HEK293 (cell line): ENCODE data around the gene MYH7B.

Experiments
- CTCF ChIP-seq: fragments of 450-650 bp; formaldehyde crosslinking; IDR thresholded peaks from 2 replicates; pipeline ENCODE4 v1.5.1; 2016; ENCODE audit warnings: missing biosample characterization, missing genetic modification characterization
- TCF7L2 ChIP-seq: IDR thresholded peaks from 2 replicates; pipeline ENCODE4 v1.6.1; 2011; ENCODE audit warnings: low read depth, mild to moderate bottlenecking, inconsistent platforms, low read length, moderate library complexity, borderline replicate concordance
- YY1 ChIP-seq: fragments of 450-650 bp; formaldehyde crosslinking; IDR thresholded peaks from 2 replicates; pipeline ENCODE4 v1.5.1; 2018; ENCODE audit warnings: missing biosample characterization, missing genetic modification characterization
- ZNF114 ChIP-seq: fragments of 450-650 bp; formaldehyde crosslinking; IDR thresholded peaks from 2 replicates; pipeline ENCODE4 v1.5.0; 2017; ENCODE audit warnings: missing biosample characterization, missing genetic modification characterization
- ZNF121 ChIP-seq: fragments of 450-650 bp; formaldehyde crosslinking; IDR thresholded peaks from 2 replicates; pipeline ENCODE4 v1.5.1; 2016; ENCODE audit warnings: missing biosample characterization, missing genetic modification characterization
- ZNF169 ChIP-seq: fragments of 450-650 bp; formaldehyde crosslinking; IDR thresholded peaks from 2 replicates; pipeline ENCODE4 v1.5.1; 2016; ENCODE audit warnings: missing biosample characterization, missing genetic modification characterization
- ZNF24 ChIP-seq: fragments of 450-650 bp; formaldehyde crosslinking; IDR thresholded peaks from 2 replicates; pipeline ENCODE4 v1.5.1; 2016; ENCODE audit warnings: missing biosample characterization, missing genetic modification characterization
- ZNF514 ChIP-seq: fragments of 450-650 bp; formaldehyde crosslinking; IDR thresholded peaks from 2 replicates; pipeline ENCODE4 v1.5.1; 2016; ENCODE audit warnings: missing biosample characterization, missing genetic modification characterization
- ZNF707 ChIP-seq: fragments of 450-650 bp; formaldehyde crosslinking; IDR thresholded peaks from 2 replicates; pipeline ENCODE4 v1.5.1; 2016; ENCODE audit warnings: missing biosample characterization, missing genetic modification characterization

DNA sequence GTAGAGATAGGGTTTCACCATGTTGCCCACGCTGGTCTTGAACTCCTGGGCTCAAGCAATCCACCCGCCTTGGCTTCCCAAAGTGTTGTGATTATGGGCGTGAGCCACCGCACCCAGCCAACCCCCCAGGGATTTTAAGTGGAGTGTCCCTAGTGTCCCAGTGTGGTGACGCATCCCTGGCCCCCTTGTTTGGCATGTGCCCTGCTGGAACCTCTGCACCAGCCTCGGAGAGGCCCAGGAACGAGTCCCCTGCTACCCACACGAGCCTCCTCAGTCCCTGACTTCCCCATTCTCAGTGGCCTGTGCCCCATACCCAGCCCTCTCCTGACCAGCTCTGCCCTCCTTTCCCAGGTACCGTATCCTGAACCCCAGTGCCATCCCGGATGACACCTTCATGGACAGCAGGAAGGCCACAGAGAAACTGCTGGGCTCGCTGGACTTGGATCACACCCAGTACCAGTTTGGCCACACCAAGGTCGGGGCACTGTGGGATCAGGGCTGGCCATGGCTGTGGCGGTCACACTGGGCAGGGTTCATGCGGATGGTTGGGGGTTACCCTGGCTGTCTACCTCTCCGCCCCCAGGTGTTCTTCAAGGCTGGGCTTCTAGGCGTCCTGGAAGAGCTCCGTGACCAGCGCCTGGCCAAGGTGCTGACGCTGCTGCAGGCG, 37.2 kb downstream of the MYH7B start:
- TF ChIP-seq YY1 (no peak), ZNF121 (tag by site-specific recombination) (no peak), CTCF (tag by site-specific recombination) (no peak), ZNF169 (tag by site-specific recombination) (no peak), ZNF707 (tag by site-specific recombination) (no peak), TCF7L2 (no peak), ZNF514 (tag by site-specific recombination) (no peak), ZNF24 (tag by site-specific recombination) (no peak), ZNF114 (tag by site-specific recombination) (no peak)
